ENCODE data around the gene WDR7.

DNA sequence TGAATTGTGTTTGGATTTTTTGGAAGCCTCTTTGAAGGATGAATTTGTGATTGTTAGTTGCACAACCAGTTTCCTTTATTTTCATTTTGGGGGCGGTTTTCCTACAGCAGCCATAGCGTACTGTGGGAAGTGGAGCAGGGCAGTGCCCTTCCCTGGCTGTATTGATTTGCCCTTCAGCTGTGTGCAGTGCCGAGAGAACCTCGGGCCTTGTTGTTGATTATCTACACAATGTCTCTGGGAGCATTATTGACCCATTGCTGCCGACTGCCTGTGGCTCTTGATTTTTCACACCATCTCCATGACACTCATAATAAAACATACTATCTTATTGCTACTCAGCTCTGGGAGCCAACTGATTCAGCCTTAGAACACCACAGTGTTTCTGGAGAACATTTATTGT is 333.6 kb downstream of the WDR7 start:
- TF ChIP-seq, protein P1, sequence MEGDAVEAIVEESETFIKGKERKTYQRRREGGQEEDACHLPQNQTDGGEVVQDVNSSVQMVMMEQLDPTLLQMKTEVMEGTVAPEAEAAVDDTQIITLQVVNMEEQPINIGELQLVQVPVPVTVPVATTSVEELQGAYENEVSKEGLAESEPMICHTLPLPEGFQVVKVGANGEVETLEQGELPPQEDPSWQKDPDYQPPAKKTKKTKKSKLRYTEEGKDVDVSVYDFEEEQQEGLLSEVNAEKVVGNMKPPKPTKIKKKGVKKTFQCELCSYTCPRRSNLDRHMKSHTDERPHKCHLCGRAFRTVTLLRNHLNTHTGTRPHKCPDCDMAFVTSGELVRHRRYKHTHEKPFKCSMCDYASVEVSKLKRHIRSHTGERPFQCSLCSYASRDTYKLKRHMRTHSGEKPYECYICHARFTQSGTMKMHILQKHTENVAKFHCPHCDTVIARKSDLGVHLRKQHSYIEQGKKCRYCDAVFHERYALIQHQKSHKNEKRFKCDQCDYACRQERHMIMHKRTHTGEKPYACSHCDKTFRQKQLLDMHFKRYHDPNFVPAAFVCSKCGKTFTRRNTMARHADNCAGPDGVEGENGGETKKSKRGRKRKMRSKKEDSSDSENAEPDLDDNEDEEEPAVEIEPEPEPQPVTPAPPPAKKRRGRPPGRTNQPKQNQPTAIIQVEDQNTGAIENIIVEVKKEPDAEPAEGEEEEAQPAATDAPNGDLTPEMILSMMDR (IDR thresholded peaks at IDR 0.05): no peak
- no peak for TF ChIP-seq EP300 (IDR thresholded peaks at IDR 0.05)
